RWPE1 (cell line): ENCODE measurements around the gene CISD3.

ENCODE experiments used
- CTCF ChIA-PET: fragments of 350-600 bp; sonication (Branson Sonifier 250); formaldehyde crosslinking; extraction: SDS; loops from one replicate; lab custom pipeline; 2021; lab: Yijun Ruan, JAX
- POLR2A ChIA-PET: fragments of 400-600 bp; formaldehyde crosslinking; extraction: SDS; loops from one replicate; lab custom pipeline; 2020; ENCODE audit warnings: antibody characterized with exemption; ENCODE audit not compliant: low non-redundant PET; lab: Yijun Ruan, JAX
- DNase-seq: peaks from one replicate; pipeline ENCODE4 v3.0.0; 2012; ENCODE audit warnings: low spot score
- H3K27ac ChIP-seq: fragments of 450-650 bp; 2 replicates; pipeline ENCODE4 v1.5.1; 2017
- CTCF ChIP-seq: fragments of 450-650 bp; conservative IDR thresholded peaks from 2 replicates; pipeline ENCODE4 v1.5.1; 2017; ENCODE audit warnings: low read depth, mild to moderate bottlenecking

The CISD3 gene

DNA sequence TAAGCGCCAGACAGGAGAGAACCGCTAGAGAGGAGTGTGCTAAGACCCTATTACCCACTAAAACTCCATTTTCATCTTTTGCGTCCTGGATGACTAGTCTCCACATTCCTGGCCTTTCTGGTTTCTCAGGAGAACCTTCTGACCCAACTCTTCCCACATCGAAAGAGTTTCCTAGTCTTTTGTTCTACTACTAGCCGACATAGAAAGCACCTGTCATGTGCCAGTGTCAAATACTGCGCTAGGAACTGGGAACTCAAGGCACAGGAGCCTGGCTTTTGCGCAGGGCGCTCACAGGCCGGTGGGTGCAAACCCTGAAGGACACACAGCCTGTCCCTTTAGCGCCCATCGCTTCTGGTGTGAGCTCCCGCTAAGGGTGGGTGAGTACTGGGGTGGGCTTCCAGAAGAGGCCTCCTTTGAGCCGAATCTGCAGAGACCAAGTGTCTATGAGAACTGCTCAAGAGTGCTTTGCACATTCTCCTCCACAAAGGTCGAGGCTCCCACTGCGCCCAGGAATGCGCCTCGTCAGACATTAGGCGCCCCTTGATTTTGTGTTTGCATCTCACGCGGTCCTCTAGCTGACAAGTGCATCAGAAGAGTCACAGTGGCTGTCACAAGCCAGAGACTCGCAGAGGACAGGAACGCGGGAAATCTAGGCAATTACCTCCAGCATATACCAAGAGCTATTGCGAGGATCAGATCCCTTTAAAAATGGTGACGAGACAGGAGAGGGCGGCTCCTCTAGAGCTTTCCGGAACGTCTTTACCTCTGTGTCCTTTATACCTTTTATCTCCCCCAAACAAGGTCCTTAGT, 20.4 kb downstream of the CISD3 start:
- peak overlapping the region; percentile 94 for H3K27ac ChIP-seq
- TF ChIP-seq CTCF, result no peak
- no peak for DNase-seq
- POLR2A ChIA-PET, result no interaction called here
- CTCF ChIA-PET, result interaction anchor here (0.5 to 1.0 kb wide), 3 partner anchors 16 to 74 kb away, joined by 3 read pairs; no protein-coding TSS in a partner anchor

- TF ChIP-seq CTCF, result no peak
- H3K27ac ChIP-seq, result peak overlapping the region; percentile 94
- ChIA-PET POLR2A (interaction anchor here (0.6 kb wide), 1 partner anchor 62 kb away, joined by 8 read pairs; no protein-coding TSS in a partner anchor), CTCF (interaction anchor here (0.5 to 1.0 kb wide), 2 partner anchors 17 to 74 kb away, joined by 3 read pairs; no protein-coding TSS in a partner anchor)
- DNase-seq, result no peak
Measured at GRCh38 chr17:38751144-38751807, 21.1 kb downstream of the CISD3 start.

- no peak for TF ChIP-seq CTCF
- peak overlapping the region; percentile 89 for H3K27ac ChIP-seq
- ChIA-PET POLR2A (interaction anchor here (0.6 kb wide), 1 partner anchor 61 kb away, joined by 8 read pairs; no protein-coding TSS in a partner anchor), CTCF (interaction anchor here (0.6 kb wide), 1 partner anchor 18 kb away, joined by 4 read pairs; no protein-coding TSS in a partner anchor)
- peak; percentile 88 for DNase-seq
Measured at GRCh38 chr17:38751808-38752307, 21.7 kb downstream of the CISD3 start.

DNA sequence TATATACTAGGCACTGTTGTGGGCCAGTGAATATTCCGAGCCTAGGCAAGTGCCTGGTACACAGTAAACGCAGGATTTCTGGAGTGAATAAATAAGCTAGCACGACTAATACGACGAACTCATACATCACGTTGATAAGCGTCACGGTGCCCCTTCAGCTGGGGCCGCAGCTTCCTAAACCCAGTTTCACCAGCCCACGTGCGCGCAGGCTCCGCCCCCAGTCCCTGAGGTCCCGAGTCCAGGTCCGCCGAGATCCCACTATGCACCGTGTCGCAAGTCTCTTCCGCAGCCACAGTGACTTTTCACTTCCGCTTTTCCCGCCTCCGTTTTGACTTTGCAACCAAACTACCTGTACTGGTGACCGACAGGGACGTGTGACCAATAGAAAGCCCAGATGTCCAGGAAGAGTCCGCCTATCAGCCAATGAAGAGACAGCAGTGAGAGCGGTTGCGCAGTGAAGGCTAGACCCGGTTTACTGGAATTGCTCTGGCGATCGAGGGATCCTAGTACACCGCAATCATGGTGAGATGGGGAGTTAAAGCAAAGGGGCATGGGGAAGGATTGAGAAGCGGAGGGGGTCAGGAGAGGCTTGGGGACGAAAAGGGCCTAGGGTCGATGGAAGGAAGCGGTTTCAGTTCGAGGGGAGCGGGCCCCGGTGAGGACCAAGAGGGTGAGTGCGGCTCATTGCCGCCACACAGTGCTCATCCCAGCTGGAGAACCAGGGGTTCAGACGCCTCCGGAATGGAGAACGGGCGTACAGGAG, 22.3 kb downstream of the CISD3 start, which contains the start of gene PSMB3:
Gene PSMB3 (plus strand): TSS at position 434 of the 763 bp plus-strand sequence. CDS start 86 bp downstream, at position 520.
- peak within 1 kb of the TSS; percentile 89 for H3K27ac ChIP-seq
- peak; percentile 99 for DNase-seq
- POLR2A ChIA-PET, result interaction anchor here (1.1 kb wide), 1 partner anchor 89 kb away, joined by 3 read pairs; no protein-coding TSS in a partner anchor
- CTCF ChIA-PET, result interaction anchor here (0.6 kb wide), 1 partner anchor 19 kb away, joined by 4 read pairs; no protein-coding TSS in a partner anchor
- TF ChIP-seq CTCF, result no peak

- no peak for DNase-seq
- no peak for TF ChIP-seq CTCF
- POLR2A ChIA-PET, result interaction anchor here (1.1 kb wide), 1 partner anchor 90 kb away, joined by 3 read pairs; no protein-coding TSS in a partner anchor
- CTCF ChIA-PET, result no interaction called here
- H3K27ac ChIP-seq, result peak overlapping the region; percentile 89
Measured at GRCh38 chr17:38753071-38753506, 22.9 kb downstream of the CISD3 start.
